Measurements from ENCODE around the gene MALRD1.

Gene MALRD1

GRCh38 chr10:19226025-19226424 is 177.4 kb downstream of the MALRD1 start:
- H3K4me3 ChIP-seq (ENCODE audit: low read length): no peak overlapping the region

GRCh38 chr10:19231034-19231433 is 182.4 kb downstream of the MALRD1 start:
- Histone ChIP-seq H3K4me1 (ENCODE audit: control insufficient read depth, insufficient read depth, low read length) (no peaks in the 10 kb centered on the region), H3K27me3 (replicated peaks; ENCODE audit: control insufficient read depth, insufficient read depth, low read length) (no peaks in the 10 kb centered on the region), H3K36me3 (ENCODE audit: control insufficient read depth, insufficient read depth, low read length, severe bottlenecking) (no peaks in the 10 kb centered on the region), H3K9me3 (ENCODE audit: control insufficient read depth, low read length) (peaks cover under 1% of the 10 kb centered on the region), H3K9ac (ENCODE audit: low read length) (no peak overlapping the region), H3K4me3 (ENCODE audit: low read length) (no peak overlapping the region)
- DNase-seq (ENCODE audit: low read depth): no peak

More at GRCh38 chr10:19226025-19226424, 177.4 kb downstream of the MALRD1 start:
- Histone ChIP-seq H3K4me1 (ENCODE audit: control insufficient read depth, insufficient read depth, low read length) (no peaks in the 10 kb centered on the region), H3K36me3 (ENCODE audit: control insufficient read depth, insufficient read depth, low read length, severe bottlenecking) (no peaks in the 10 kb centered on the region), H3K9ac (ENCODE audit: low read length) (no peak overlapping the region), H3K27me3 (replicated peaks; ENCODE audit: control insufficient read depth, insufficient read depth, low read length) (no peaks in the 10 kb centered on the region), H3K9me3 (ENCODE audit: control insufficient read depth, low read length) (no peaks in the 10 kb centered on the region)
- no peak for DNase-seq (ENCODE audit: low read depth)

- H3K36me3 ChIP-seq (ENCODE audit: control insufficient read depth, insufficient read depth, low read length, severe bottlenecking): no peaks in the 10 kb centered on the region
- H3K4me3 ChIP-seq (ENCODE audit: low read length): no peak overlapping the region
- H3K9me3 ChIP-seq (ENCODE audit: control insufficient read depth, low read length): no peaks in the 10 kb centered on the region
- peak; percentile 18 for DNase-seq (ENCODE audit: low read depth)
- no peaks in the 10 kb centered on the region for H3K27me3 ChIP-seq (replicated peaks; ENCODE audit: control insufficient read depth, insufficient read depth, low read length)
- H3K9ac ChIP-seq (ENCODE audit: low read length): no peak overlapping the region
- H3K4me1 ChIP-seq (ENCODE audit: control insufficient read depth, insufficient read depth, low read length): no peaks in the 10 kb centered on the region
Observed at GRCh38 chr10:19245889-19246752, 197.5 kb downstream of the MALRD1 start.

GRCh38 chr10:19247843-19248242 is 199.2 kb downstream of the MALRD1 start:
- no peak overlapping the region for H3K9ac ChIP-seq (ENCODE audit: low read length)
- no peak overlapping the region for H3K4me3 ChIP-seq (ENCODE audit: low read length)
- H3K4me1 ChIP-seq (ENCODE audit: control insufficient read depth, insufficient read depth, low read length): no peaks in the 10 kb centered on the region
- no peaks in the 10 kb centered on the region for H3K9me3 ChIP-seq (ENCODE audit: control insufficient read depth, low read length)
- no peak for DNase-seq (ENCODE audit: low read depth)
- no peaks in the 10 kb centered on the region for H3K36me3 ChIP-seq (ENCODE audit: control insufficient read depth, insufficient read depth, low read length, severe bottlenecking)
- H3K27me3 ChIP-seq (replicated peaks; ENCODE audit: control insufficient read depth, insufficient read depth, low read length): no peaks in the 10 kb centered on the region

GRCh38 chr10:19250546-19250945 is 201.9 kb downstream of the MALRD1 start:
- H3K4me3 ChIP-seq (ENCODE audit: low read length): no peak overlapping the region
- no peaks in the 10 kb centered on the region for H3K4me1 ChIP-seq (ENCODE audit: control insufficient read depth, insufficient read depth, low read length)
- DNase-seq (ENCODE audit: low read depth): peak; percentile 24

GRCh38 chr10:19252531-19252930 is 203.9 kb downstream of the MALRD1 start:
- Histone ChIP-seq H3K27me3 (replicated peaks; ENCODE audit: control insufficient read depth, insufficient read depth, low read length) (no peaks in the 10 kb centered on the region), H3K9me3 (ENCODE audit: control insufficient read depth, low read length) (no peaks in the 10 kb centered on the region), H3K4me3 (ENCODE audit: low read length) (no peak overlapping the region), H3K4me1 (ENCODE audit: control insufficient read depth, insufficient read depth, low read length) (no peaks in the 10 kb centered on the region), H3K9ac (ENCODE audit: low read length) (no peak overlapping the region), H3K36me3 (ENCODE audit: control insufficient read depth, insufficient read depth, low read length, severe bottlenecking) (no peaks in the 10 kb centered on the region)
- no peak for DNase-seq (ENCODE audit: low read depth)

More at GRCh38 chr10:19250546-19250945, 201.9 kb downstream of the MALRD1 start:
- no peaks in the 10 kb centered on the region for H3K9me3 ChIP-seq (ENCODE audit: control insufficient read depth, low read length)
- H3K36me3 ChIP-seq (ENCODE audit: control insufficient read depth, insufficient read depth, low read length, severe bottlenecking): no peaks in the 10 kb centered on the region
- H3K9ac ChIP-seq (ENCODE audit: low read length): no peak overlapping the region
- no peaks in the 10 kb centered on the region for H3K27me3 ChIP-seq (replicated peaks; ENCODE audit: control insufficient read depth, insufficient read depth, low read length)

- Histone ChIP-seq H3K4me1 (ENCODE audit: control insufficient read depth, insufficient read depth, low read length) (no peaks in the 10 kb centered on the region), H3K9me3 (ENCODE audit: control insufficient read depth, low read length) (no peaks in the 10 kb centered on the region), H3K9ac (ENCODE audit: low read length) (no peak overlapping the region), H3K4me3 (ENCODE audit: low read length) (no peak overlapping the region), H3K36me3 (ENCODE audit: control insufficient read depth, insufficient read depth, low read length, severe bottlenecking) (no peaks in the 10 kb centered on the region), H3K27me3 (replicated peaks; ENCODE audit: control insufficient read depth, insufficient read depth, low read length) (no peaks in the 10 kb centered on the region)
- DNase-seq (ENCODE audit: low read depth): no peak
Observed at GRCh38 chr10:19256331-19256730, 207.7 kb downstream of the MALRD1 start.

- Histone ChIP-seq H3K4me3 (ENCODE audit: low read length) (no peak overlapping the region), H3K27me3 (replicated peaks; ENCODE audit: control insufficient read depth, insufficient read depth, low read length) (no peaks in the 10 kb centered on the region), H3K9me3 (ENCODE audit: control insufficient read depth, low read length) (no peaks in the 10 kb centered on the region), H3K4me1 (ENCODE audit: control insufficient read depth, insufficient read depth, low read length) (no peaks in the 10 kb centered on the region), H3K9ac (ENCODE audit: low read length) (no peak overlapping the region), H3K36me3 (ENCODE audit: control insufficient read depth, insufficient read depth, low read length, severe bottlenecking) (no peaks in the 10 kb centered on the region)
- DNase-seq (ENCODE audit: low read depth): no peak
Observed at GRCh38 chr10:19263262-19263661, 214.7 kb downstream of the MALRD1 start.

GRCh38 chr10:19283285-19283684 is 234.7 kb downstream of the MALRD1 start:
- no peak for DNase-seq (ENCODE audit: low read depth)
- Histone ChIP-seq H3K27me3 (replicated peaks; ENCODE audit: control insufficient read depth, insufficient read depth, low read length) (no peaks in the 10 kb centered on the region), H3K9ac (ENCODE audit: low read length) (no peak overlapping the region), H3K4me1 (ENCODE audit: control insufficient read depth, insufficient read depth, low read length) (no peaks in the 10 kb centered on the region), H3K4me3 (ENCODE audit: low read length) (no peak overlapping the region), H3K36me3 (ENCODE audit: control insufficient read depth, insufficient read depth, low read length, severe bottlenecking) (no peaks in the 10 kb centered on the region), H3K9me3 (ENCODE audit: control insufficient read depth, low read length) (no peaks in the 10 kb centered on the region)

- DNase-seq (ENCODE audit: low read depth): no peak
- H3K9ac ChIP-seq (ENCODE audit: low read length): no peak overlapping the region
- H3K27me3 ChIP-seq (replicated peaks; ENCODE audit: control insufficient read depth, insufficient read depth, low read length): no peaks in the 10 kb centered on the region
- no peak overlapping the region for H3K4me3 ChIP-seq (ENCODE audit: low read length)
- no peaks in the 10 kb centered on the region for H3K9me3 ChIP-seq (ENCODE audit: control insufficient read depth, low read length)
- H3K4me1 ChIP-seq (ENCODE audit: control insufficient read depth, insufficient read depth, low read length): no peaks in the 10 kb centered on the region
- no peaks in the 10 kb centered on the region for H3K36me3 ChIP-seq (ENCODE audit: control insufficient read depth, insufficient read depth, low read length, severe bottlenecking)
Observed at GRCh38 chr10:19283786-19284185, 235.2 kb downstream of the MALRD1 start.

GRCh38 chr10:19290770-19291169 is 242.2 kb downstream of the MALRD1 start:
- no peak overlapping the region for H3K9ac ChIP-seq (ENCODE audit: low read length)
- no peaks in the 10 kb centered on the region for H3K4me1 ChIP-seq (ENCODE audit: control insufficient read depth, insufficient read depth, low read length)
- no peaks in the 10 kb centered on the region for H3K27me3 ChIP-seq (replicated peaks; ENCODE audit: control insufficient read depth, insufficient read depth, low read length)
- no peaks in the 10 kb centered on the region for H3K36me3 ChIP-seq (ENCODE audit: control insufficient read depth, insufficient read depth, low read length, severe bottlenecking)
- DNase-seq (ENCODE audit: low read depth): no peak
- no peaks in the 10 kb centered on the region for H3K9me3 ChIP-seq (ENCODE audit: control insufficient read depth, low read length)
- no peak overlapping the region for H3K4me3 ChIP-seq (ENCODE audit: low read length)

GRCh38 chr10:19294233-19294632 is 245.6 kb downstream of the MALRD1 start:
- no peak overlapping the region for H3K9ac ChIP-seq (ENCODE audit: low read length)
- H3K36me3 ChIP-seq (ENCODE audit: control insufficient read depth, insufficient read depth, low read length, severe bottlenecking): no peaks in the 10 kb centered on the region
- no peaks in the 10 kb centered on the region for H3K4me1 ChIP-seq (ENCODE audit: control insufficient read depth, insufficient read depth, low read length)
- H3K27me3 ChIP-seq (replicated peaks; ENCODE audit: control insufficient read depth, insufficient read depth, low read length): no peaks in the 10 kb centered on the region
- DNase-seq (ENCODE audit: low read depth): no peak
- H3K9me3 ChIP-seq (ENCODE audit: control insufficient read depth, low read length): no peaks in the 10 kb centered on the region
- H3K4me3 ChIP-seq (ENCODE audit: low read length): no peak overlapping the region

All from adipocyte (in vitro differentiated cells).